Neural crest cell (in vitro differentiated cells): ENCODE results near the gene PRDM12. TPM values are rescaled to one million over a fixed set of nuclear protein-coding genes. Genes with fewer than 3 reads are reported as not detected.

ENCODE experiments used
- DNase-seq: peaks from one replicate; pipeline ENCODE4 v3.0.0; 2021; ENCODE audit warnings: low read depth, mixed read lengths, low spot score
- H3K27ac Mint-ChIP-seq: one replicate; pipeline ENCODE4 v1.8.0; 2021; ENCODE audit warnings: mild to moderate bottlenecking, mixed read lengths; ENCODE audit not compliant: unreplicated experiment
- H3K27me3 Mint-ChIP-seq: 2 replicates; pipeline ENCODE4 v1.8.0; 2021; ENCODE audit warnings: low read depth, mild to moderate bottlenecking, mixed read lengths
- H3K36me3 Mint-ChIP-seq: 2 replicates; pipeline ENCODE4 v1.8.0; 2021; ENCODE audit warnings: low read depth, mild to moderate bottlenecking, mixed read lengths
- H3K4me1 Mint-ChIP-seq: 2 replicates; pipeline ENCODE4 v1.8.0; 2021; ENCODE audit warnings: mixed read lengths
- H3K4me3 Mint-ChIP-seq: one replicate; pipeline ENCODE4 v1.8.0; 2021; ENCODE audit warnings: mild to moderate bottlenecking, mixed read lengths
- H3K9me3 Mint-ChIP-seq: 2 replicates; pipeline ENCODE4 v1.8.0; 2021; ENCODE audit warnings: mixed read lengths
- total RNA-seq: library from RNA; stranded (reverse); gene quantifications from 2 replicates; pipeline ENCODE4 v1.2.1, GENCODE V29; 2021
- TF ChIP-seq, protein P1 (sequence below): fragments of 200-600 bp; sonication (generic); conservative IDR thresholded peaks from 2 replicates; pipeline ENCODE4 v1.5.0; 2021; ENCODE audit warnings: antibody characterized with exemption, mild to moderate bottlenecking

The PRDM12 gene
- total RNA-seq, 1 donor from 2014 or later = 2.2 TPM

DNA sequence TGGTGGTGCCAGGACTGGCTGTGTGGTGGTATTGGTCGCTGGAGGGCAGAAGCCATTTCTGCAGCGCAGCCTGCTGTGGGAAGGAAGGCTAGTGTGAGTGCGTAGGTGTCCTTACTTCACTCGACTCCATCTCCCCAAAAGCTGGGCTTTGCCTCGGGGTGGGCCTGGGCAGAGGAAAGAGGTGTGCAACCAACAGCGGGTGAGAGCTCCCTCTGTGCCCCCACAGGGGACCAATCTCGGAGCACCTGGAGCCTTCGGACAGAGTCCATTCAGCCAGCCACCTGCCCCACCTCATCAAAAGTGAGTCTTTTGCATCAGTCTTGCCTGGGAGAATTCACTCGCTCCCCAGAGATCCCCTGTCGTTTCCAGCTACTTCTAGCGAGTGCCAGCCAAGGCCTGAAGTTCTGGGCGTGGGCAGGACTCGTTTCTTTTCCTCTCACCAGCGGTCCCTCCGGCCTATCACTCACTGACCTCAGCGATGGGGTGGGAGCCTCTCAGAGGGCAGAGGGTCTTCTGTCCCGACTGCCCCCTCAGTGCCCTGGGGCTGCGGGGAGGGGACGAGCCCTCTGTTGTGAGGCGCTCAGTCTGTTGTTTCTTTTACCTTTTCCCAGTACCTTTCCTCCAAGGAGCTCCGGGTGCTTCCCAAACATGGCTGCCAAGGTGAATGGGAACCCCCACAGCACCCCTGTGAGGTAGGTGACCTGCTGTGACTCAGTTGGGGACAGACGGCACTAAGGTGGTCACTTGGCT lies 32.9 kb upstream of the PRDM12 start:
- TF ChIP-seq, protein P1, sequence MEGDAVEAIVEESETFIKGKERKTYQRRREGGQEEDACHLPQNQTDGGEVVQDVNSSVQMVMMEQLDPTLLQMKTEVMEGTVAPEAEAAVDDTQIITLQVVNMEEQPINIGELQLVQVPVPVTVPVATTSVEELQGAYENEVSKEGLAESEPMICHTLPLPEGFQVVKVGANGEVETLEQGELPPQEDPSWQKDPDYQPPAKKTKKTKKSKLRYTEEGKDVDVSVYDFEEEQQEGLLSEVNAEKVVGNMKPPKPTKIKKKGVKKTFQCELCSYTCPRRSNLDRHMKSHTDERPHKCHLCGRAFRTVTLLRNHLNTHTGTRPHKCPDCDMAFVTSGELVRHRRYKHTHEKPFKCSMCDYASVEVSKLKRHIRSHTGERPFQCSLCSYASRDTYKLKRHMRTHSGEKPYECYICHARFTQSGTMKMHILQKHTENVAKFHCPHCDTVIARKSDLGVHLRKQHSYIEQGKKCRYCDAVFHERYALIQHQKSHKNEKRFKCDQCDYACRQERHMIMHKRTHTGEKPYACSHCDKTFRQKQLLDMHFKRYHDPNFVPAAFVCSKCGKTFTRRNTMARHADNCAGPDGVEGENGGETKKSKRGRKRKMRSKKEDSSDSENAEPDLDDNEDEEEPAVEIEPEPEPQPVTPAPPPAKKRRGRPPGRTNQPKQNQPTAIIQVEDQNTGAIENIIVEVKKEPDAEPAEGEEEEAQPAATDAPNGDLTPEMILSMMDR = no peak
- no peaks in the 10 kb centered on the region for H3K27me3 Mint-ChIP-seq
- H3K4me1 Mint-ChIP-seq = peaks cover 25% of the 10 kb centered on the region
- H3K27ac Mint-ChIP-seq = no peak overlapping the region
- no peak overlapping the region for H3K4me3 Mint-ChIP-seq
- H3K36me3 Mint-ChIP-seq = peaks cover 8% of the 10 kb centered on the region
- no peak for DNase-seq
- H3K9me3 Mint-ChIP-seq = no peaks in the 10 kb centered on the region

DNA sequence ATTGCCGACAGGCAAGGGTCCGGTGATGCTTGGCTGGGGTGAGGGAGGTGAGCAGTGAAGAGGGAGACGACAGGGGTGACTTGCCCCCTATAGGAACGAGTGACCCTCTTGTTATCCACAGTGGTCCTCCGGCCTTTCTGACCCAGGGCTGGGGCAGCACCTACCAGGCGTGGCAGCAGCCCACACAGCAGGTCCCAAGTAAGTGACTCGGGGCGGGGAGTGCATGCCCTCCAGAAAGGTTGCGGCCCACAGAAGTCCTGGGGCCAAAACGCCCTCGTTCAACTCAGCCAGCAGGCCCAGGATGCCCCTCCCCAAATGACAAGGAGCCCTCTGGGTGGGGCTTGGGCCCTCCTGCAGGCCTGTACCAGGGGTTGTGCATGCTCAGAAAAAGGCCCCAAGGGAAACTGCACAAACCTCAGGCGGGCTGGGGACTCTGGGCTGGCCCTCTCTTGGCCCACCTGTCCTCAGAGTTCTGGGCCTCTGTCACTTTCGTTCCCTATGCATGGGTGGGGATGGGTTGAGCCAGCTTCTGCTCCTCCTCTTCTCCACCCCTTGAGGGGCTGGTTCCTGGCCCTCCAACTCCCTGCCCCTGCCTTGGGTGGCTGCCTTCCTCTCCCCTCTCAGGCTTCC lies 32.2 kb upstream of the PRDM12 start:
- Mint-ChIP-seq H3K27ac (no peak overlapping the region), H3K4me1 (peaks cover 19% of the 10 kb centered on the region), H3K27me3 (no peaks in the 10 kb centered on the region), H3K9me3 (no peaks in the 10 kb centered on the region), H3K4me3 (no peak overlapping the region), H3K36me3 (peaks cover 8% of the 10 kb centered on the region)
- no peak for DNase-seq
- TF ChIP-seq, protein P1 = no peak

- H3K9me3 Mint-ChIP-seq = no peaks in the 10 kb centered on the region
- TF ChIP-seq, protein P1 = no peak
- H3K4me1 Mint-ChIP-seq = peaks cover 14% of the 10 kb centered on the region
- no peak overlapping the region for H3K27ac Mint-ChIP-seq
- no peak overlapping the region for H3K4me3 Mint-ChIP-seq
- no peaks in the 10 kb centered on the region for H3K27me3 Mint-ChIP-seq
- DNase-seq = no peak
- peaks cover 8% of the 10 kb centered on the region for H3K36me3 Mint-ChIP-seq
These were observed 31.6 kb upstream of the PRDM12 start for GRCh38 chr9:130632841-130633240.

DNA sequence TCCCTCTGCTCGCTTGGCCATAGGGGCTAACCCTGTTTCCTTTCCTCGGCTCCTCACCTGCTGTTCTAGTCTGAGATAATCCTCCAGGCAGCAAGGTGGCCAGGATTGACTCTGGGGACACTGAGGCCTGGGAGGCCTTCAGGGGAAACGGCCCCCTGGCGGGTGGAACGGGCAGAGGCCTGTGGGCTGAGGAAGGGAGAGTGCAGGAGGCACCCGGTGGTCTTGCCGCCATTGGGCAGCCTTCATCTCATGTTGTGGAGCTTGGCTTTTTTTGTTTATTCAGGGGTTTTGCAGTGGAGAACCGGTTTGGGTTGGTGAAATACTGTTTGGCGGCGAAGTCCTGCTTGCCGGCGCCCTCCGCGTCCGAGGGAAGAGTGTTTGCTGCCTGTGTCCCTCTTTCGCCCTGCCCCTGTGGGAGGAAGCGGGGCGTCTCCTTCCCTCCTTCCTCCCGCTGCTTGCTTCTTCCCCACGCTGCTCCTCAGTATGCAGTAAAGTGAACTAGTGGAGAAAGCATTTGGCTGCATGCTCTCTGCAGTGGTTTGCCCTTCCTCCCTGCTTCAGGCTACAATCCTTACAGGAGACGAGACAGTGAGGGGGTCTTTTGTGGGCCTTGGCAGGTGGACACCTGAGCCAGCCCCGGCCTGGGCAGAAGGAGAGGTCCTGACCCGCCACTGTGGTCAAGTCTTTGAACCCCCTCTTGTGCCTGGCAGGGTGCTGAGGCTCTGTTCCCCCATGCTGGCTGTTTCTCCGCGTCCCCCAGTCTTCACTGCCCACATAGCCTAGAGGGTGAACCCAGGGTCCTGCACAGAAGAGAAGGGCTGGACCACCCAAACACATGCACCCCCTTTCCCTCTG lies 30.8 kb upstream of the PRDM12 start:
- no peaks in the 10 kb centered on the region for H3K27me3 Mint-ChIP-seq
- DNase-seq = no peak
- H3K4me3 Mint-ChIP-seq = no peak overlapping the region
- peaks cover 10% of the 10 kb centered on the region for H3K36me3 Mint-ChIP-seq
- H3K4me1 Mint-ChIP-seq = peaks cover 10% of the 10 kb centered on the region
- TF ChIP-seq, protein P1 = no peak
- H3K9me3 Mint-ChIP-seq = no peaks in the 10 kb centered on the region
- peak overlapping the region; percentile 75 for H3K27ac Mint-ChIP-seq

DNA sequence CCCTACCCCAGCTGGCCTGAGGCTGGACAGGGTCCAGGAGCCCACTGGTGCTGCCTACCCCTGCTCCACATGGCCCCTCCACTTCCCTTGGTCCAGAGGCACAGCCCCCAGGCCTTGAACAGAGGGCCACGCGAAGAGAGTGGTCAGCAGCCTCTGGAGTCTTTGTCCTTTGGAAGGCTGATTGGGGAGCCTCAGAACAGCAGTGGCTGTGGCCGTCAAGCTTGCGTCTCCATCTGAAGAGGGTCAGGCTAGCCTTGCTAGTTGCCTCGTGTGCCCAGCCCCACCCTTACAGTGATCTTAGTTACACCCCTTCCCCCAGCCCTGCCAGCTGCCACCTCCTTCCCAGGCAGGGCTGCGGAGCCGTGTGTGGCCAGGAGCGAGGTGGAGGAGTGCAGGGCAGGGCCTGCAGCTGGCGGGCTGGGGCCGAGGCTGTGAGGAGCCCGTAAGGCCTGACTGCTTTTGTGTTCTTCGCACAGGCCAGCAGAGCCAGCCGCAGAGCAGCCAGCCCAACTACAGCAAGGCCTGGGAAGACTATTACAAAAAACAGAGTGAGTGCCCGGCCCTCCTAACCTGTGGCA lies 30.1 kb upstream of the PRDM12 start:
- peaks cover 13% of the 10 kb centered on the region for H3K36me3 Mint-ChIP-seq
- peaks cover 3% of the 10 kb centered on the region for H3K27me3 Mint-ChIP-seq
- H3K4me1 Mint-ChIP-seq = peaks cover 15% of the 10 kb centered on the region
- H3K27ac Mint-ChIP-seq = no peak overlapping the region
- H3K4me3 Mint-ChIP-seq = no peak overlapping the region
- no peaks in the 10 kb centered on the region for H3K9me3 Mint-ChIP-seq
- TF ChIP-seq, protein P1 = no peak
- DNase-seq = no peak
